ENCODE measurements around the gene DAB2IP. TPM values are rescaled to one million over a fixed set of nuclear protein-coding genes. Genes with fewer than 3 reads are reported as not detected.
A peak's percentile ranks its signal among the peaks of the same experiment; 100 is the strongest.

The DAB2IP gene
- 10 to 100 TPM; 35.2 to 56.4 (median 51.4) TPM for total RNA-seq

DNA sequence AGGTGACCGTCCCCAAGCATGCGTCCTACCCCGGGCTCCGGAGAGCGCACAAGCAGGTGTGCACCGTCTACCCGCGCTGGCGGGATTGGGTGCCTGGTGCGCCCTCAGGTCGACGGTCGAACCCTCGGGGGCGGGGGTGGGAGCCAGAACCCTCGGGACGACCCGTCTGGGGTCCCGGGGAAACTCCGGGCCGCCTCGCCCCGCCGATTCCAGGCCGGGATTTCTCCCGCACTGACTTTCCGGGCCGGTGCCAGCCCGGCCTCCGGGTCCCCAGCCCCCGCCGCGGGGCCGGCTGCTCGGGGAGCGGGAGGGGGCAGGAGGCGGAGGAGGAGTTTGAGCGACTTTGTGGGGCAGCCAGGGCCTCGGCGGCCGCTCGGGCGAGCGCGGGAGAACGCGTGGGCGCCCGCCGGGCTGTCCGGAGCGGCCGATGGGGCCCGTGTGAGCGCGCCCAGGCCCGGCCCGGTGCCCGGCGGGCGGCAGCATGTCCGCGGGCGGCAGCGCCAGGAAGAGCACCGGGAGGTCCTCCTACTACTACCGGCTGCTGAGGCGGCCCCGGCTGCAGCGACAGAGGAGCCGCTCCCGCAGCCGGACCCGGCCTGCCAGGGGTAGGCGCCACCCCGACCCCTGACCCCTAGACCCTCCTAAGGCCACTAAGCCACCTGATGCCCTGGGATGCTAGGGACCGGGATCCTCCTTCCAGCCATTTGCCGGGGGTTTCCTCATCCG is at the start of gene DAB2IP:
Gene DAB2IP, plus strand, starts transcription at position 340 of the 726 bp plus-strand sequence. Its CDS starts 142 bp downstream, at position 482.
- H3K36me3 ChIP-seq, result no peaks in the 10 kb centered on the region
- DNase-seq (ENCODE audit: low spot score in 2 of 2), result no peak
- 0 to 4% methylated on average over 25 to 30 of the region's 79 CpGs for WGBS, 2 donors
- H3K9me3 ChIP-seq, result no peaks in the 10 kb centered on the region
- peak within 1 kb of the TSS; percentile 40 to 61 (median 50) for H3K4me3 ChIP-seq
- H3K27me3 ChIP-seq, result peaks cover 0 to 12% of the 10 kb centered on the region in 2 donors
- H3K4me1 ChIP-seq, result peaks cover 0 to 32% (median 20%) of the 10 kb centered on the region in 4 donors
- TF ChIP-seq, protein P1, sequence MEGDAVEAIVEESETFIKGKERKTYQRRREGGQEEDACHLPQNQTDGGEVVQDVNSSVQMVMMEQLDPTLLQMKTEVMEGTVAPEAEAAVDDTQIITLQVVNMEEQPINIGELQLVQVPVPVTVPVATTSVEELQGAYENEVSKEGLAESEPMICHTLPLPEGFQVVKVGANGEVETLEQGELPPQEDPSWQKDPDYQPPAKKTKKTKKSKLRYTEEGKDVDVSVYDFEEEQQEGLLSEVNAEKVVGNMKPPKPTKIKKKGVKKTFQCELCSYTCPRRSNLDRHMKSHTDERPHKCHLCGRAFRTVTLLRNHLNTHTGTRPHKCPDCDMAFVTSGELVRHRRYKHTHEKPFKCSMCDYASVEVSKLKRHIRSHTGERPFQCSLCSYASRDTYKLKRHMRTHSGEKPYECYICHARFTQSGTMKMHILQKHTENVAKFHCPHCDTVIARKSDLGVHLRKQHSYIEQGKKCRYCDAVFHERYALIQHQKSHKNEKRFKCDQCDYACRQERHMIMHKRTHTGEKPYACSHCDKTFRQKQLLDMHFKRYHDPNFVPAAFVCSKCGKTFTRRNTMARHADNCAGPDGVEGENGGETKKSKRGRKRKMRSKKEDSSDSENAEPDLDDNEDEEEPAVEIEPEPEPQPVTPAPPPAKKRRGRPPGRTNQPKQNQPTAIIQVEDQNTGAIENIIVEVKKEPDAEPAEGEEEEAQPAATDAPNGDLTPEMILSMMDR (IDR thresholded peaks at IDR 0.05), result no peak
- no peak for TF ChIP-seq POLR2A (IDR thresholded peaks at IDR 0.05)
- peak in 1 of 2 donors; percentile 46 for TF ChIP-seq EP300 (IDR thresholded peaks at IDR 0.05)
- H3K27ac ChIP-seq, result peak within 1 kb of the TSS in 3 of 4 donors; percentile 36 to 67 (median 51)

DNA sequence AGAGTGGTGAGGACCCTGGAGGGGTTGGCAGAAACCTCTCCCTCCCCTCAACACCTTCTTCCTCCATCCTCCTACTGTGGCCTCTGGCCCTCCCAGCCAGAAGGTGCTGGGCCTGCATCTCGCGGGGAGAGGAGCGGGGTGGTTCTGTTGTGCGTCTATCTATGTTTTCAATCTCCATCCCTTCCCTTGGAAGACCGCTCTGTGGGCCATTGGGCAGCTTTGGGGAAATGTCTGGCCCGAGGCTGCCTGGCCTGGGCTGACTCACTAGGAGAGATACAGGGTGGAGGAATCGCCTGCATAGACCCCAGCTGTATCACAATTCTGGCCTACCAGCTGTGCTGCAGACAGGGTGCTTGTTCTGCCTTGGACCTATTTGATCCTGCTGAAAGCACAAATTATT is 48.4 kb upstream of the DAB2IP start:
- WGBS, 2 donors, result 93 to 96% methylated on average over 7 of the region's 7 CpGs
- no peak overlapping the region for H3K27ac ChIP-seq
- peaks cover 0 to 42% (median 6%) of the 10 kb centered on the region in 4 donors for H3K4me1 ChIP-seq
- H3K4me3 ChIP-seq, result no peak overlapping the region
- no peak for DNase-seq (ENCODE audit: low spot score in 2 of 2)
- no peak for TF ChIP-seq EP300 (IDR thresholded peaks at IDR 0.05)
- TF ChIP-seq, protein P1 (IDR thresholded peaks at IDR 0.05), result no peak
- TF ChIP-seq POLR2A (IDR thresholded peaks at IDR 0.05), result no peak
- H3K36me3 ChIP-seq, result no peaks in the 10 kb centered on the region
- H3K9me3 ChIP-seq, result peaks cover 0 to 4% (median 0%) of the 10 kb centered on the region in 4 donors
- H3K27me3 ChIP-seq, result peaks cover 0 to 40% of the 10 kb centered on the region in 2 donors

DNA sequence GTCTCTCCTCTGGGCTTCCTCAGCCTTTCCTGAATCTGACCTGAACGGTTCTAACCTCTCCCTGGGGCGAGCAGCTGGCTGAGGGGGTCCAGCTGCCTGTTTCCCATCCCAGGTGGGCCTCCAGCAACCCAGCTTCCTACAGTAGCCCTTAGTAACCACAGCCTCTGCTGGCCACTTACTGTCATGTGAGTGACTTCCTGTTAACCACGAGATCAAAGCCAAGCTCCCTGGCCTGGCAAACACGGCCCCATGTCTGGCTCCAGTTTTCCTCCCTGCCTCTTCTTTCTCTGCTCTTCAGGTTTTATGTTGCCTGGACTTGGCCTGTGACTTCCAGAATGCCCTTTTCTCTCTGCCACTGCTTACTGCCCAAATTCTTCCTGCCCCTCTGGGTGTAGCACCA is 47.2 kb upstream of the DAB2IP start:
- no peak for DNase-seq (ENCODE audit: low spot score in 2 of 2)
- WGBS, 2 donors, result 36 to 52% methylated on average over 1 to 4 of the region's 4 CpGs

DNA sequence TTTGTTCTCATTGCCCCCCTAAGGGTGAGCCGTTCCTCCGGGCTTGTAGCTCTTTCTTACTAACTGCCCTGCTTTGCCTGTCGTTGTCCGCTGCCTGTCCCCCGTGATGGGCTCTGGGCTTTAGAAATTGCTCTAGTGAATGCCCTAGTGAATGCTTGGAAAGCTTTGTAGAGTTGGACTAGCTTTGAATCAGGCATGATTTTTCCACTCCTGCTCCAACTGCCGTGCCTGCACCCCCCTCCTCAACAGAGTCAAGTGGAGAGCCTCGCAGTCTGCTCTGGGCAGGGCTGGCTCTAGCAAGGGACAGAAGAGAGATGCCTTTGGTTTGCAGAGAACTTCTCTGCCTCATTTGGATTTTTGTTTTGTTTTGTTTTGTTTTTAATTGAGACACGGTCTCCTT is 46.8 kb upstream of the DAB2IP start:
- peaks cover 0 to 28% of the 10 kb centered on the region in 2 donors for H3K27me3 ChIP-seq
- 78 to 79% methylated on average over 8 of the region's 8 CpGs for WGBS, 2 donors
- H3K9me3 ChIP-seq, result no peaks in the 10 kb centered on the region
- no peak for DNase-seq (ENCODE audit: low spot score in 2 of 2)
- H3K4me1 ChIP-seq, result peaks cover 0 to 27% (median 3%) of the 10 kb centered on the region in 4 donors
- H3K27ac ChIP-seq, result no peak overlapping the region
- TF ChIP-seq POLR2A (IDR thresholded peaks at IDR 0.05) (no peak), EP300 (IDR thresholded peaks at IDR 0.05) (no peak)
- TF ChIP-seq, protein P1 (IDR thresholded peaks at IDR 0.05), result no peak
- H3K36me3 ChIP-seq, result no peaks in the 10 kb centered on the region
- H3K4me3 ChIP-seq, result no peak overlapping the region

More for the DNA sequence above, 47.2 kb upstream of the DAB2IP start:
- Histone ChIP-seq H3K27me3 (peaks cover 0 to 31% of the 10 kb centered on the region in 2 donors), H3K9me3 (no peaks in the 10 kb centered on the region), H3K27ac (no peak overlapping the region), H3K36me3 (no peaks in the 10 kb centered on the region), H3K4me1 (peaks cover 0 to 31% (median 4%) of the 10 kb centered on the region in 4 donors), H3K4me3 (no peak overlapping the region)
- TF ChIP-seq EP300 (IDR thresholded peaks at IDR 0.05), result peak in 1 of 2 donors; percentile 24
- TF ChIP-seq, protein P1 (IDR thresholded peaks at IDR 0.05), result no peak

DNA sequence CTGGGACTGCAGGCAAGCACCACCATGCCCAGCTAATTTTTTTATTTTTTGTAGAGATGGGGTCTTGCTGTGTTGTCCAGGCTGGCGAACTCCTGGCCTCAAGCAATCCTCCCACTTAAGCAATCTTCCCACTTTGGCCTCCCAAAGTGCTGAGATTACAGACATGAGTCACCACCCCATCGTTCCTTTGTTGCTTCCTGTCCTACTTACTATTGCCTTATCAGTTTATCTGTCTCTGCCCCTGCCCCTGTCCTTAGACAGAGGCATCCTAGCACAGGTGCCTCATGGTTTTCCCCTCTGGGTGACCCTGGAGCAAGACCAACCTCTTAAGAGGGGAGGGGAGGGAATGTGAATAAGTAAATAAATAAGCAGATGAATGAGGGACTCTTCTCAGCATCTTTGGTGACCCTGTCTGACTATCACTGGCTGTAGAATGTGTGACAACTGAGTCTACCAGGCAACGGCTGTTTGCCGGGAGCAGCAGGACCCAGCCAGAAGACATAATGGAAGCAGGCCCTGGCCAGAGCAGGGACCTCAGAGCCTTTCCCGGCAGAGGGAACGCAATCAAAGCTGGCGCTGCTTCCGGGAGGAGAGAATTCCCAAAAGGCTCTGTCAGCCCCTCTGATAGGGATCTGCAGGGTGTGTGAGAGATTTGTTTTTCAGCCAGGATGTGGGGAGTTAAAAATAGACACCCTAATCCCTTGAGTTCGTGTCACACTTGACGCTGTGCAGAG is 43.8 kb upstream of the DAB2IP start:
- H3K27me3 ChIP-seq, result peaks cover 0 to 8% of the 10 kb centered on the region in 2 donors
- 45 to 66% methylated on average over 10 of the region's 10 CpGs for WGBS, 2 donors
- H3K4me3 ChIP-seq, result no peak overlapping the region
- DNase-seq (ENCODE audit: low spot score in 2 of 2), result no peak
- H3K4me1 ChIP-seq, result peaks cover 0 to 16% (median 1%) of the 10 kb centered on the region in 4 donors
- H3K27ac ChIP-seq, result peak overlapping the region in 1 of 4 donors; percentile 43
- H3K9me3 ChIP-seq, result no peaks in the 10 kb centered on the region
- H3K36me3 ChIP-seq, result no peaks in the 10 kb centered on the region
- no peak for TF ChIP-seq POLR2A (IDR thresholded peaks at IDR 0.05)
- TF ChIP-seq, protein P1 (IDR thresholded peaks at IDR 0.05), result no peak
- TF ChIP-seq EP300 (IDR thresholded peaks at IDR 0.05), result no peak

All from tibial nerve (tissue), 4 donors.